ENCODE measurements around the gene TMED7. TPM values are rescaled to one million over a fixed set of nuclear protein-coding genes. Genes with fewer than 3 reads are reported as not detected.

TMED7 gene
- total RNA-seq, 1 donor from 2014 or later, result 48.4 TPM

DNA sequence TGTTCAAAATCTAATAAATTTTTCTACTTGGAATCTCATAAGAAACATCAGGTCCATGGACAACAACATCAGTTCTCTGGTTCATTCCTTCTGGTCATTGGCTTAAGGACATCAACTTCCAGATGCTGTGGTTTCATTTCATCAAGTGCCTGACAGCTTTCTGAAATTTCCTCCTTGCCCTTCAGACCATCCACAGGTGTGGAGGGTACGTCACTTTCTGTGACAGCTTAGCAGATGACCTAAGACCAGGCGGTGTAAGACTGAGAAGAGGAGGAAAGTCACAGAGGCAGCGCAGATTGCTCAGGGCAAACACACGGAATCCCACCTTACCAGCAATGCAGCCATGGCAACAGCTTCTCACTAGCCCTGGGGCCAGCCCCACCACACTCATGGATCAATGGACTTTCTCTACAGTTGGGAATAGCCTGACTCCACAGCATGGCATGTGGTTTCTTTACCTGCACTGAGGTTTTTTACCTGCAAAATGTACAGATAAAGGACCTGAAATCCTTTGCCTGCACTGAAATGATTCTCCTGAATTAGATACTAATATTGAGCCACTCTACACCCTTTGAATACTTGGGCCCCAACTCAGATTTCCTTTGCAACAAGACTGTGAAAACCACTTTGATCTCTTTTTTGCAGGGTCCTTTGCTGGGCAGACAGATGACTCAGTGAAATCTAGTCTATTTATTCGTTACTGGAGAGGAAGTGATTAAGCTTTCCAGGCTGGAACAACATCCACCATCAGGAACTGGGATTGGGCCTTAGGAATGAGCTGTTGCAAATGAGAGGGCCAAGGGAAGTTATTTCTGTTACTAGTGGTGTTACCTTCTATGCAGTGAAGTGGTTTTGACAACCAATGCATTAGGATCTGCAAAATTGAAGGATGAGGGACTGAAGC is 50.4 kb downstream of the TMED7 start:
- H3K27me3 ChIP-seq, result no peaks in the 10 kb centered on the region

DNA sequence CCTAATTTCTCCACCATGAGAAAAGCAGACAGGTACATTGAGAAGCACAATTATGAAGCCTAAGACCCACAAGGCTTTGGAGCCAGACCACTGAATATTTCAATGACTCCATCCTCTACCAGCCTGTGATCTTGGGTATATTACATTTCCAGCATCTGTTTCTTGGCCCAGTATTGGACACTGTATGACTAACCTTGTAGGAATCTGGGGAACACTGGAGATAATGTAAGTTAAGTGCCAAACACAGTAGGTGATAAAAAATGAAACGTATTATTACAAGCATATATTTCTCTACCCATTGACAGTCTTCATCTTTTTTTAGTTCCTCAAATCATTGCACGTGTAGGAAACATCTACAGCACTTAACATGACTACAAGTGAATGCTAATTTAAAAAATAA is 52.7 kb downstream of the TMED7 start:
- Histone ChIP-seq H3K27ac (no peak overlapping the region), H3K36me3 (no peaks in the 10 kb centered on the region), H3K9me3 (no peaks in the 10 kb centered on the region), H3K4me3 (no peak overlapping the region), H3K4me1 (no peaks in the 10 kb centered on the region), H3K27me3 (no peaks in the 10 kb centered on the region)
- no peak for TF ChIP-seq POLR2AphosphoS5 (IDR thresholded peaks at IDR 0.05; ENCODE audit: insufficient read depth in 1 of 2, low read depth in 1 of 2)
- TF ChIP-seq, protein P1, sequence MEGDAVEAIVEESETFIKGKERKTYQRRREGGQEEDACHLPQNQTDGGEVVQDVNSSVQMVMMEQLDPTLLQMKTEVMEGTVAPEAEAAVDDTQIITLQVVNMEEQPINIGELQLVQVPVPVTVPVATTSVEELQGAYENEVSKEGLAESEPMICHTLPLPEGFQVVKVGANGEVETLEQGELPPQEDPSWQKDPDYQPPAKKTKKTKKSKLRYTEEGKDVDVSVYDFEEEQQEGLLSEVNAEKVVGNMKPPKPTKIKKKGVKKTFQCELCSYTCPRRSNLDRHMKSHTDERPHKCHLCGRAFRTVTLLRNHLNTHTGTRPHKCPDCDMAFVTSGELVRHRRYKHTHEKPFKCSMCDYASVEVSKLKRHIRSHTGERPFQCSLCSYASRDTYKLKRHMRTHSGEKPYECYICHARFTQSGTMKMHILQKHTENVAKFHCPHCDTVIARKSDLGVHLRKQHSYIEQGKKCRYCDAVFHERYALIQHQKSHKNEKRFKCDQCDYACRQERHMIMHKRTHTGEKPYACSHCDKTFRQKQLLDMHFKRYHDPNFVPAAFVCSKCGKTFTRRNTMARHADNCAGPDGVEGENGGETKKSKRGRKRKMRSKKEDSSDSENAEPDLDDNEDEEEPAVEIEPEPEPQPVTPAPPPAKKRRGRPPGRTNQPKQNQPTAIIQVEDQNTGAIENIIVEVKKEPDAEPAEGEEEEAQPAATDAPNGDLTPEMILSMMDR (IDR thresholded peaks at IDR 0.05), result no peak
- no peak for TF ChIP-seq POLR2A (IDR thresholded peaks at IDR 0.05)
- DNase-seq (ENCODE audit: extremely low spot score in 2 of 2), result no peak
- intact Hi-C loops (cut with DNase I), result no loop called here

More for the DNA sequence above, 50.4 kb downstream of the TMED7 start:
- TF ChIP-seq, protein P1 (IDR thresholded peaks at IDR 0.05), result no peak
- TF ChIP-seq POLR2A (IDR thresholded peaks at IDR 0.05) (no peak), POLR2AphosphoS5 (IDR thresholded peaks at IDR 0.05; ENCODE audit: insufficient read depth in 1 of 2, low read depth in 1 of 2) (no peak)
- no peaks in the 10 kb centered on the region for H3K36me3 ChIP-seq
- no peak for DNase-seq (ENCODE audit: extremely low spot score in 2 of 2)
- H3K4me1 ChIP-seq, result no peaks in the 10 kb centered on the region
- intact Hi-C loops (cut with DNase I), result no loop called here
- H3K4me3 ChIP-seq, result no peak overlapping the region
- no peak overlapping the region for H3K27ac ChIP-seq
- no peaks in the 10 kb centered on the region for H3K9me3 ChIP-seq

DNA sequence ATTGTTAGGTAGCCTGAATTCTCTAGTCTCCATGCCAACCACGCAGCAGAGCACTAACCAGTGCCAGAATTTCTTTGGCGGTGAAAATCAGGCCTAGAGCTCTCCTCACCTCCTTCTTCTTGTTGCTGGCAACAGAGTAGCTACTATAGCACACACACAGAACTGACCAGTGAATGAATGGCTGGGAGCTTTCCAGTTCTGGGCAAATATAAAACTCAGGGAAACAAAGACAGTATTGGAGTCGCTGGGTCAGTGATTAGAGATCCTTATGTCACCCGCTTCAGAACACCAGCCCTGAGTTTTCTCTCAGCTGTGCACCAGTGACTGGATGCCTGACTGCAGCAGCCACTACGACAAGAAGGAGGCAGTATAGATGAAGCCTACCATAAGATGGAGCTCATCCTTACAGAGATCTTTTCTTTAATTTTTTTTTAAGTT is 54.4 kb downstream of the TMED7 start:
- no peak for DNase-seq (ENCODE audit: extremely low spot score in 2 of 2)
- intact Hi-C loops (cut with DNase I), result no loop called here
- no peaks in the 10 kb centered on the region for H3K9me3 ChIP-seq
- no peak overlapping the region for H3K4me3 ChIP-seq
- H3K27me3 ChIP-seq, result no peaks in the 10 kb centered on the region
- no peaks in the 10 kb centered on the region for H3K4me1 ChIP-seq
- no peak overlapping the region for H3K27ac ChIP-seq
- TF ChIP-seq, protein P1 (IDR thresholded peaks at IDR 0.05), result no peak
- no peak for TF ChIP-seq POLR2AphosphoS5 (IDR thresholded peaks at IDR 0.05; ENCODE audit: insufficient read depth in 1 of 2, low read depth in 1 of 2)
- no peak for TF ChIP-seq POLR2A (IDR thresholded peaks at IDR 0.05)
- no peaks in the 10 kb centered on the region for H3K36me3 ChIP-seq

DNA sequence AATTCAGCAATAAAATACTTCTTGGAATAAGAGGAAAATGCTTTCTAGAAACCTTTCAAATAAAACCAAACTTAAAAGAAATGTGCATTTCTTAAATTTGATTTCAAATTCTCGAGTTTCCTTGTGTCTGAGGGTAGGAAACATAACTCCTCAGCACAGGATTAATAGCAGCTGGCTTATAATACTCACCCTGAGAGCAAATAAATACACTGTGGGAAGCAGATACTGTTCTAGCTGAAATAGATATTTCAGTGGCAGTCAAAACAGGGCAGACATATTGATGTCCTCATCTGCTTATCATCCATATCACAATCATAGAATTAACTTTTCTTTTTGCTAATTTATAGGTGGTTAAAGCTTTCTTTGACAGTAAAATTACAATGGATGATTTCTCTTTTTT is 57.2 kb downstream of the TMED7 start:
- intact Hi-C loops (cut with DNase I), result no loop called here
- Histone ChIP-seq H3K27ac (no peak overlapping the region), H3K36me3 (no peaks in the 10 kb centered on the region), H3K9me3 (no peaks in the 10 kb centered on the region), H3K27me3 (no peaks in the 10 kb centered on the region), H3K4me1 (no peaks in the 10 kb centered on the region), H3K4me3 (no peak overlapping the region)
- TF ChIP-seq, protein P1 (IDR thresholded peaks at IDR 0.05), result no peak
- TF ChIP-seq POLR2A (IDR thresholded peaks at IDR 0.05) (no peak), POLR2AphosphoS5 (IDR thresholded peaks at IDR 0.05; ENCODE audit: insufficient read depth in 1 of 2, low read depth in 1 of 2) (no peak)
- DNase-seq (ENCODE audit: extremely low spot score in 2 of 2), result no peak

DNA sequence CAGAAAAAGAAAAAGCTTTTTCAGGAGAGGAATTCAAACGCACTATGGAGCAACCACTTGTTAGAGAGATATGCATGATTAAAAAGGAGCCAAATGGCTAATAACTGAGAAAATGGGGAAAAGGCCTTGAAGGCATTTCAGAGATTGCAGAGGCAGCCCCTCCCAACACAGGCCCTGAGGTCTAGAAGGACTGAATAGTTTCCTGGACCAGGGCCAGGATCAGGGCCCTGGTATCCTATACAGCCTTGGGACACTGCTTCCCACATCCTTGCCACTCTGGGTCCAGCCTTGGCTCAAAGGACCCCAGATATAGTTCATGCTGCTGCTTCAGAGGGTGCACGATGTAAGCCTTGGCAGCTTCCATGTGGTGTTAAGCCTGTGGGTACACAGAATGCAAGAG is 60.6 kb downstream of the TMED7 start:
- DNase-seq (ENCODE audit: extremely low spot score in 2 of 2), result no peak
- Histone ChIP-seq H3K4me1 (no peaks in the 10 kb centered on the region), H3K9me3 (no peaks in the 10 kb centered on the region), H3K36me3 (no peaks in the 10 kb centered on the region), H3K27ac (no peak overlapping the region), H3K27me3 (no peaks in the 10 kb centered on the region), H3K4me3 (no peak overlapping the region)
- intact Hi-C loops (cut with DNase I), result no loop called here
- TF ChIP-seq POLR2AphosphoS5 (IDR thresholded peaks at IDR 0.05; ENCODE audit: insufficient read depth in 1 of 2, low read depth in 1 of 2) (no peak), POLR2A (IDR thresholded peaks at IDR 0.05) (no peak)

Other genes starting within 250 kb of the TMED7 start
- 16.5 TPM for gene FEM1C, start 81.3 kb downstream of the TMED7 start, total RNA-seq
- 0.98 TPM for gene TICAM2, start 23.6 kb downstream of the TMED7 start, total RNA-seq
- gene CDO1, start 190.6 kb upstream of the TMED7 start, total RNA-seq, result 16.0 TPM
- gene ATG12, start 215.5 kb upstream of the TMED7 start, total RNA-seq, result 50.6 TPM
- 36.8 TPM for gene AP3S1, start 215.9 kb upstream of the TMED7 start, total RNA-seq

Data from vagina (tissue), 2 donors.